Kidney epithelial cell (primary cell): ENCODE results near the gene HHAT. TPM values are rescaled to one million over a fixed set of nuclear protein-coding genes. Genes with fewer than 3 reads are reported as not detected.

Experiments
- DNase-seq: peaks from one replicate; pipeline ENCODE4 v3.0.0-alpha.2; 2010; ENCODE audit warnings: low read depth
- H3K27me3 ChIP-seq: 2 replicates; pipeline ENCODE4 v1.6.0; 2011; ENCODE audit warnings: low read length; ENCODE audit not compliant: control insufficient read depth, insufficient read depth
- H3K36me3 ChIP-seq: 2 replicates; pipeline ENCODE4 v1.5.1; 2011; ENCODE audit warnings: low read length; ENCODE audit not compliant: control insufficient read depth, insufficient read depth
- H3K4me3 ChIP-seq: 2 replicates; pipeline ENCODE4 v1.5.1; 2011; ENCODE audit warnings: low read depth, mild to moderate bottlenecking, control low read depth, low read length
- CTCF ChIP-seq: IDR thresholded peaks from 2 replicates; pipeline ENCODE4 v1.5.1; 2011; ENCODE audit warnings: mild to moderate bottlenecking, moderate library complexity, low read length, control low read depth, inconsistent platforms; ENCODE audit not compliant: insufficient read depth, poor library complexity, severe bottlenecking
- total RNA-seq: library from RNA; depleted of rRNA; stranded (reverse); fragments of >200 nt; gene quantifications from 2 replicates; pipeline ENCODE4 v1.2.3, GENCODE V29; 2015

The HHAT gene
- total RNA-seq, 1 donor from 2014 or later = 15.0 TPM

DNA sequence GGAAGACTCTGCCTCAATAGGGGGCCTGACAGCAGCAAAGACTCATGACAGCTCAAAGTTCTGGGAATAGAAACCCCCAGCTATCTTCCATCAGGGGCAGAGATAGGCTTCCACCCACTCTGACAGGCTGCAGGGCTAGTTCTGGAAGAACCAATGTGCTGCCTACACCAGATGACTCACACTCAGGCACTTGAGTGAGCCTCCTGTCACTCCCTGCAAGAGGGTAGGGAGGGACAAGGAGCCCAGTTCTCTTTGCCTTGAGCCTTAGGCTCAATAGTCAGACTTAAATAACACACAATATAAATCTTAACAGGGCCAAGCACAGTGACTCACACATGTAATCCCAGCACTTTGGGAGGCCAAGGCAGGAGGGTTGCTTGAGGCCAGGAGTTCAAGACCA lies 386.4 kb downstream of the HHAT start:
- no peak overlapping the region for H3K4me3 ChIP-seq
- H3K27me3 ChIP-seq = no peaks in the 10 kb centered on the region
- no peak for TF ChIP-seq CTCF
- no peaks in the 10 kb centered on the region for H3K36me3 ChIP-seq
- DNase-seq = no peak

DNA sequence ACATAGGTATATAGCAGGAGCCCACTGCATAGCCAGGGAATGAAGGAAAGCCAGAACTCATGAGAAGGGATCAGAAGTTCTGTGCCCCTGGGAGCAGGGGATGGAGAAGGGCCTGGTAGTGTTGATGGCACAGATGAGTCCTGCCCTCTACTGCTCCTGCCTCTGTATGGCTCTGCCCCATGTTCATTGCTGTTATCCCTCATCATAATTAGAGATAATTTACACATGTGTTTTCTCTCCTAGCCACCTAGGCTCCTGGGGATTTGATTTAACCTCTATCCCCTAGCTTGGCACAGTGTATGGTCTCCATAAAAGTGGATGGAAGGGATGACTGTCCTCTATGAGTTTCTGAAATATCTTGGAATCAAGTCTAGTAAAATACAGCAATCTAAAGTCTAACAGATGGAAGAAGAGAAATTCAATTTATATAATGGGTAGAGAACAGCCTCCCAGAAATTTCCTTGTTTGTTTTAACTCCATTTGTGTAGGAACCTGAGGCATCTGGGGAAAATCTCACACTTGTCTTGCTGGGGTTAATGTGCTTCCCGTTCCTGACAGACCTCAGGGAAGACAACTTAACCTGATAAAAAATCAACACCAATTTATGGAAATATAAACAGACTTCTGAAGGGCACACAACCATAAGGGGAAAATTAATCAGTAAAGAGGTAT lies 393.8 kb downstream of the HHAT start:
- Histone ChIP-seq H3K36me3 (no peaks in the 10 kb centered on the region), H3K4me3 (no peak overlapping the region), H3K27me3 (no peaks in the 10 kb centered on the region)
- DNase-seq = no peak
- TF ChIP-seq CTCF = no peak

DNA sequence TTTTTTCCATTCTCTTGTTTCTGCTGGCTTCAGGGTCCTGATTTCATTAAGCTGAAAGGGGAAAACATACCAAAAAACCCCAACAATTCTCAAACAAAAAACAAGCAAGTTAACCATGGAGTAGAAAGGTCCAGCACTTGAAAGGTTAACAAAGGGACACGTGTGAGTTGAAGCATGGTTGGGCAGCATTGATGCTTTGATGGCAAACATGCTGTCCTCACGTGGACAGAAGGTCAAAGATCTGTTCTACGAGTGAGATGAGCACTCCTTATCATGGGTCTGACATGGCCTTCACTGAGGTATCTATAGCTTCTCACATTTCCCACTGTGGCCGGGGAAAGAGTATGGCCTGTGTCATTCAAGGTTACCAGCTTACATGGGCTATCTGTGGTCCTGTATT lies 394.9 kb downstream of the HHAT start:
- H3K36me3 ChIP-seq = no peaks in the 10 kb centered on the region
- no peak for DNase-seq
- TF ChIP-seq CTCF = no peak

GRCh38 chr1:210724768-210725167 lies 396.1 kb downstream of the HHAT start:
- H3K4me3 ChIP-seq = no peak overlapping the region
- H3K27me3 ChIP-seq = no peaks in the 10 kb centered on the region
- no peaks in the 10 kb centered on the region for H3K36me3 ChIP-seq
- no peak for TF ChIP-seq CTCF
- DNase-seq = no peak

More for the DNA sequence above, 394.9 kb downstream of the HHAT start:
- Histone ChIP-seq H3K27me3 (no peaks in the 10 kb centered on the region), H3K4me3 (no peak overlapping the region)

Other genes starting within 250 kb of the HHAT start
- 10.6 and 11.4 TPM in 2 replicates for gene SERTAD4, start 96.1 kb upstream of the HHAT start, total RNA-seq